Activated T-cell treated with anti-CD3 and anti-CD28 coated beads for 24 hours (primary cell): ENCODE measurements around the gene CPTP.

Experiments used
- DNase-seq: peaks from one replicate; pipeline ENCODE4 v3.0.0-alpha.2; 2020; ENCODE audit warnings: low read depth

Gene CPTP

GRCh38 chr1:1319646-1319941 is 5.0 kb upstream of the CPTP start:
- DNase-seq = no peak

GRCh38 chr1:1320666-1321448 is 3.7 kb upstream of the CPTP start:
- no peak for DNase-seq

DNA sequence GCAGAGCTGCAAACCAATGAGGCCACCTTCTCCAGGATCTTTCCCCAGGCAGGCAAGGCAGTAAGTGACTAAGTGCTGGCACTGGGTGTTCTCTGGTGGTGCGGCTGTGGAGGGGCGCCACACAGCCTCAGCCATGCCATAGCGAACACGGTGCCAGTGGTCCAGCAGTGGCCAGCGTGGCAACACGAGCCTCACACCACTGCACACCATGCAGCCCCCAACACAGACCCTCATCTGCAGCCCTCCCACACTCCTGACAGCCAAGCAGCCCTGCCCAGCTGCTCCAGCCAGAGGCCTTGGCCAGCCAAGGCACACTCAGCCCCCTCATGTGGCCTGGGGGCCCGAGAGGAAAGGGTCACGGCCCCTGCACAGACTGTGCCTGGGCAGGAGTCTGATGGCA is 3.1 kb upstream of the CPTP start:
- no peak for DNase-seq

DNA sequence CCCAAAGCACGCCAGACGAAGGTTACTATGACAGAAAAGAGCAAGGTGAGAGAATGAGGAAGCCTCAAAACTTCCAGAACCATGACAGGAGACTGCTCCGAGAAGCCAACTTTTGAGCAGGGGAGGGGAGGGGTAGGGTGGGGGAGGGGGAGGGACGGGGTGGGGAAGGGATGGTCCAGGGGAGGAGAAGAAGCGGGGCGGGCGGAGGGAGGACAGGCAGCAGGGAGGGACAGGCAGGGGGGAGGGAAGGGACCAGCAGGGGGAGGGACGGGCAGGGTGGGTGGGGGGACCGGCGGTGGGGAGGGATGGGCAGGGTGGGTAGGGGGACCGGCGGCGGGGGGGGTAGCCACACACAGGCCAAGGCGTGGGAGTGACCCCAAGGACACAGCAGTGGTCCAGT is 2.2 kb upstream of the CPTP start:
- DNase-seq = no peak

- DNase-seq = no peak
These were observed 1.6 kb upstream of the CPTP start for GRCh38 chr1:1322952-1323351.

- DNase-seq = no peak
These were observed 498 bp upstream of the CPTP start for GRCh38 chr1:1324084-1324523.

DNA sequence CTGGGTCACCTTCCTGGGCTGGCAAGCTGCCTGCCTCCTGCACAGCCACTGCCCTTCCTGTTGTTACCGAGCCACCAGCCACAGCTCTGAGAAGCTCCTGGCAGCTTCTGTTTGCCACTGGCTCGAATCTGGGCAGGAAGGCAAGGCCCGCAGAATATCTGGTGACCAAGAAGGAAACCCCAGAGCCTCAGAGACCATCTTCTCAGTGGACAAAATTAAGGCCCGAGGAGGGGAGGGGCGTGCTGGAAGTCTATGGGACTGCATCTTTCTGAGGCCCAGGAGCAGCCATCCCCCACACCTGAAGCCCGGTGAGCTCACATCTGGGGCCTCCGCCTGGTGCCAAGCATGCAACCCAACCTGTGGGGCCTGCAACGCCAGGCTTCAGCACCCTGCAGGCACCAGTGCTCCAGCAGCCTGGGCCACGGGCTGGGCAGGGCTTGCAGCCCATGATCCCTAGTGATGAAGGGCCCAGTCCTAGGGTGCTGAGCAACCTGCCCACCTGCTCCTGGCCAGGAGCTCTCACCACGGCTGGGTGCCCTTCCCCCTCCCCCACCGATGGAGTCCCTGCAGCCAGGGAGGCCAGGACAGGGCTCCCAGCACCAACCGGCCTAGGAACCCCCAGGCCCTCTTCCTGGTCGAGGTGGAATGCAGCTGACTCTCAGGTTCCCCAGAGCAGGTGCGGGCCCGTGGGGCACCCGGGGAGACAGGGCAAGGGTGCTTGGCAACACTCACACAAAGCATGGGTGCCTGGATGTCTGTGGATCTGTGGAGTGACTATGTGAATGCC is 879 bp downstream of the CPTP start:
- DNase-seq = no peak

DNA sequence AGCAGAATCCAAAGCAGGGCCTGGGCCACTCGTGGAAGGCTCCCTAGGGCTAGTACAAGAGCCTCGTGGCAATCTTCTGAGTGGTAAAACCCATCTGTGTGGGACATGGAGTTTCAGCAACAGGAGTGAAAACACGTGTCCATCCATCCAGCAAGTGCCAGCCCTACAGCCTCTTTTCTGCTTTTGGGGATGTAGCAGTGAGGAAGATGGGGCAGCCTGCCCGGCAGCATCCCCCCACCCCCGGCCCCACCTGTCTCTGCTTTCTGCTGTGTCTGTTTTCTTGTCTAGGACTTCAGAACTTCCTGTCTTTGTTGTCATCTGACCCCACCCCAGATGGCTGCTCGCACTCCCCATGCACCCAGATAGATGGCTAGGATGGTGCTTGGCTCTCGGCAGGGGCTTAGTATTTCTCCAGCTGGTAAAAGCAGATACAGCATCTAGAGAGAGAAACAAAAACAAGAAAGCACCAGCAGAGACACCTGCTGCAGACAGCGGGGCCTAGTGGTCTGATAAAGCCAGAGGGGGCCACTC is 1.5 kb downstream of the CPTP start:
- no peak for DNase-seq

- no peak for DNase-seq
These were observed 2.7 kb downstream of the CPTP start for GRCh38 chr1:1327291-1327690.

GRCh38 chr1:1328254-1328653 is 3.7 kb downstream of the CPTP start:
- DNase-seq = no peak

DNA sequence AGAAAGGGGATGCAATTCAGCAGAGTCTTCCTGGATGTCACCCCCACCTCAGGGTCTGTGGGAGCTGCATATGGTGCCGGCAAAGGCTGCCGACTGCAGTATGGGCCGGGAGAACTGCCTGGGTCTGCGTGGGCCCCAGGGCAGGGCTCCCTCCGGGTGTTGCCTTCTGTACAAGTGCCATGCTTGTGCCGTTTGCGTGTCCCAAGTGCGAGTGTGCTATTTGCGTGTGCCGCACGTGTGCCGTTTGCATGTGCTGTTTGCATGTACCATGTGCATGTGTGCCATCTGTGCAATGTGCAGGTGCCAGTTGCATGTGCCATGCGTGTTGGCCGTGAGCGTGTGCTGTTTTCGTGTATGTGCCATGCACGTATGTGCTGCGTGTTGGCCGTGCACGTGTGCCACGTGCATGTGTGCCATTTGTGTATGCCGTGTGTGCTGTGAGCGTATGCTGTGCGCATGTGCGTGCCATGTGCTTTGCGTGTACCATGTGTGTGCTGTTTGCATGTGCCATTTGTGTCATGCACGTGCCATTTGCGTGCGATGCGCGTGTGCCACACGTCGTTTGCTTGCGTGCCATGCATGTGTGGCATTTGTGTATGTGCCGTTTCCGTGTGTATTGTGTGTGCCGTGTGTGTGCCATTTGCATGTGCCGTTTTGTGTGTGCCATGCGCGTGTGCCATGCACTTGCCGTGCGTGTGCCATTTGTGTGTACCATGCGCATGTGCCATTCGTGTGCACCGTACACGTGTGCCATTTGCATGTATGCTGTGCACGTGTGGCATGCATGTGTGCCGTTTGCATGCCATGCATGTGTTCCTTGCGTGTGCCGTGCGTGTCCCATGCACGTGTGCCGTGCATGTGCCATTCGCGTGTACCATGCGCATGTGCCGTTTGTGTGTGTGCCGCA is 5.0 kb downstream of the CPTP start:
- DNase-seq = no peak

- no peak for DNase-seq
These were observed 5.9 kb downstream of the CPTP start for GRCh38 chr1:1330366-1331067.

DNA sequence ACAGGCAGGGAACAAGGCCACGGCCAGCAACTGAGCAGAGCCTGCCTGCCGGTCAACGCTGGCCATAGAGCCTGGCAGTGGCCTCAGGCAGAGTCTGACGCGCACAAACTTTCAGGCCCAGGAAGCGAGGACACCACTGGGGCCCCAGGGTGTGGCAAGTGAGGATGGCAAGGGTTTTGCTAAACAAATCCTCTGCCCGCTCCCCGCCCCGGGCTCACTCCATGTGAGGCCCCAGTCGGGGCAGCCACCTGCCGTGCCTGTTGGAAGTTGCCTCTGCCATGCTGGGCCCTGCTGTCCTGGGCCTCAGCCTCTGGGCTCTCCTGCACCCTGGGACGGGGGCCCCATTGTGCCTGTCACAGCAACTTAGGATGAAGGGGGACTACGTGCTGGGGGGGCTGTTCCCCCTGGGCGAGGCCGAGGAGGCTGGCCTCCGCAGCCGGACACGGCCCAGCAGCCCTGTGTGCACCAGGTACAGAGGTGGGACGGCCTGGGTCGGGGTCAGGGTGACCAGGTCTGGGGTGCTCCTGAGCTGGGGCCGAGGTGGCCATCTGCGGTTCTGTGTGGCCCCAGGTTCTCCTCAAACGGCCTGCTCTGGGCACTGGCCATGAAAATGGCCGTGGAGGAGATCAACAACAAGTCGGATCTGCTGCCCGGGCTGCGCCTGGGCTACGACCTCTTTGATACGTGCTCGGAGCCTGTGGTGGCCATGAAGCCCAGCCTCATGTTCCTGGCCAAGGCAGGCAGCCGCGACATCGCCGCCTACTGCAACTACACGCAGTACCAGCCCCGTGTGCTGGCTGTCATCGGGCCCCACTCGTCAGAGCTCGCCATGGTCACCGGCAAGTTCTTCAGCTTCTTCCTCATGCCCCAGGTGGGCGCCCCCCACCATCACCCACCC is 6.7 kb downstream of the CPTP start, which contains the start of gene TAS1R3:
TSS of gene TAS1R3 (plus strand) at position 213 of the 898 bp plus-strand sequence. CDS start at position 279, 66 bp downstream.
- DNase-seq = no peak

- DNase-seq = no peak
These were observed 7.6 kb downstream of the CPTP start for GRCh38 chr1:1332031-1332755.

GRCh38 chr1:1332774-1333480 is 8.3 kb downstream of the CPTP start:
- no peak for DNase-seq

DNA sequence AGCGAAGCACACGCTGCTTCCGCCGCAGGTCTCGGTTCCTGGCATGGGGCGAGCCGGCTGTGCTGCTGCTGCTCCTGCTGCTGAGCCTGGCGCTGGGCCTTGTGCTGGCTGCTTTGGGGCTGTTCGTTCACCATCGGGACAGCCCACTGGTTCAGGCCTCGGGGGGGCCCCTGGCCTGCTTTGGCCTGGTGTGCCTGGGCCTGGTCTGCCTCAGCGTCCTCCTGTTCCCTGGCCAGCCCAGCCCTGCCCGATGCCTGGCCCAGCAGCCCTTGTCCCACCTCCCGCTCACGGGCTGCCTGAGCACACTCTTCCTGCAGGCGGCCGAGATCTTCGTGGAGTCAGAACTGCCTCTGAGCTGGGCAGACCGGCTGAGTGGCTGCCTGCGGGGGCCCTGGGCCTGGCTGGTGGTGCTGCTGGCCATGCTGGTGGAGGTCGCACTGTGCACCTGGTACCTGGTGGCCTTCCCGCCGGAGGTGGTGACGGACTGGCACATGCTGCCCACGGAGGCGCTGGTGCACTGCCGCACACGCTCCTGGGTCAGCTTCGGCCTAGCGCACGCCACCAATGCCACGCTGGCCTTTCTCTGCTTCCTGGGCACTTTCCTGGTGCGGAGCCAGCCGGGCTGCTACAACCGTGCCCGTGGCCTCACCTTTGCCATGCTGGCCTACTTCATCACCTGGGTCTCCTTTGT is 9.1 kb downstream of the CPTP start:
- no peak for DNase-seq

GRCh38 chr1:1334835-1335234 is 10.2 kb downstream of the CPTP start:
- DNase-seq = no peak

DNA sequence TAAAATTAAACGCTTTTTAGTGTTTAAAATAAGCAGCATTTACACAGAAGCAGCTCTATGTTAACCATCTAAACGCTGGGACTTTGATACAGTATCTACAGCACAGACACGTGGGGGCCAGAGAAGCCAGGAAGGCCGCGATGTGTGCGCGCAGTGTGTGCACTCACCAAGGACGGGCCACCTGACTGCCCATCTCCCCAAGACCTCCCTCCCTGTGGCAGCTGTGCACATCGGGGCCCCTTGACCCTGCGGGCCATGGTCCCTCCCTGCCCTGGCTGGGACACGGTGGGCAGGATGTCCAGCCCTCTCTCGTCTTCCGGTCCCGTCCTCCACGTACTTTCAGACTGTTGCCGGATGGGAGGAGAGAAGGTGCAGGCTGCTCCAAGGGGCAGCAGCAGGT is 10.7 kb downstream of the CPTP start:
- no peak for DNase-seq
